Stimulated activated CD4-positive, alpha-beta T cell treated with anti-CD3 and anti-CD28 coated beads, Interleukin-4, amount 100 ng/mL, for 4 hours (primary cell): ENCODE data around the gene ZDHHC21.
"Not testable (repeated sequence)": the region's sequence is repeated elsewhere in the genome, so short reads cannot be mapped to it uniquely, and the experiment has no call there.

Source experiments
- DNase-seq, 2 experiments: peaks; one replicate each; pipeline ENCODE4 v3.0.0-alpha.2; 2020

The ZDHHC21 gene

GRCh38 chr9:14693251-14693861 is at the start of gene ZDHHC21:
ZDHHC21 (minus strand) TSS chr9:14693432; CDS start chr9:14674340, 19,092 bp downstream.
- DNase-seq, result peak; percentile 2 to 62

- DNase-seq, result no peak
These were observed 48.1 kb upstream of the ZDHHC21 start for GRCh38 chr9:14741369-14741768.

GRCh38 chr9:14733133-14733532 is 39.9 kb upstream of the ZDHHC21 start:
- DNase-seq, result no peak

GRCh38 chr9:14731294-14731981 is 38.2 kb upstream of the ZDHHC21 start:
- no peak for DNase-seq

- no peak for DNase-seq
These were observed 37.2 kb upstream of the ZDHHC21 start for GRCh38 chr9:14730461-14730898.

GRCh38 chr9:14723301-14723700 is 30.1 kb upstream of the ZDHHC21 start:
- DNase-seq, result no peak

- DNase-seq, result no peak
These were observed 29.3 kb upstream of the ZDHHC21 start, which contains the start of gene CER1 for GRCh38 chr9:14722391-14723035. CER1 (minus strand) TSS chr9:14722733; CDS start chr9:14722672, 61 bp downstream.

- DNase-seq, result no peak
These were observed 26.1 kb upstream of the ZDHHC21 start for GRCh38 chr9:14719231-14719923.

GRCh38 chr9:14715102-14715501 is 21.9 kb upstream of the ZDHHC21 start:
- no peak for DNase-seq

GRCh38 chr9:14713187-14713767 is 20.0 kb upstream of the ZDHHC21 start:
- no peak for DNase-seq

- no peak for DNase-seq
These were observed 17.6 kb upstream of the ZDHHC21 start for GRCh38 chr9:14710804-14711203.

GRCh38 chr9:14706530-14707140 is 13.4 kb upstream of the ZDHHC21 start:
- DNase-seq, result no peak

- DNase-seq, result no peak
These were observed 11.8 kb upstream of the ZDHHC21 start for GRCh38 chr9:14705079-14705478.

- no peak for DNase-seq
These were observed 11.0 kb upstream of the ZDHHC21 start for GRCh38 chr9:14704281-14704680.

- no peak for DNase-seq
These were observed 9.0 kb upstream of the ZDHHC21 start for GRCh38 chr9:14702200-14702720.

- DNase-seq, result peak in 1 of 2 experiments; percentile 60
These were observed 572 bp downstream of the ZDHHC21 start for GRCh38 chr9:14692470-14693250.

- no peak for DNase-seq
These were observed 2.1 kb downstream of the ZDHHC21 start for GRCh38 chr9:14690948-14691730.

- DNase-seq, result no peak
These were observed 6.1 kb downstream of the ZDHHC21 start for GRCh38 chr9:14687042-14687719.

GRCh38 chr9:14686168-14686567 is 7.1 kb downstream of the ZDHHC21 start:
- no peak for DNase-seq

- not testable (repeated sequence) for DNase-seq
These were observed 10.6 kb downstream of the ZDHHC21 start for GRCh38 chr9:14682616-14683015.
